ENCODE data around the gene TRAPPC3L. TPM values are rescaled to one million over a fixed set of nuclear protein-coding genes. Genes with fewer than 3 reads are reported as not detected.

The TRAPPC3L gene
- total and polyA plus RNA-seq, 9 of the 15 experiments (the other 6 are each of a cell fraction or from before 2014, with no cell fraction given): not detected

DNA sequence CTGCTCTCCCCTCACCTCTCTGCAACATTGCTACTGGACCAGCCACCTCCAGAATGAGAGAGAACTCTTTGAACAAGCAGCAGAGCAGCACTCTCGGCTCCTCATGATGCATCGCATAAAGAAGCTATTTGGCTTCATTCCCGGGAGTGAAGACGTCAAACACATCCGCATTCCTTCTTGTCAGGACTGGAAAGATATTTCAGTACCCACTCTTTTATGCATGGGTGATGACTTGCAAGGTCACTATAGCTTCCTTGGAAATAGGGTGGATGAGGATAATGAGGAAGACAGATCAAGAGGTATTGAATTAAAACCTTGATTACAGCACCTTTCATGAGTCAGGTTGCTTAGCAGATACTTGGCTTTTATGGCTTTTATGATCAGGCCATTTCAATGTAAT is 12.4 kb upstream of the TRAPPC3L start:
- H4K20me1 ChIP-seq (replicated peaks; ENCODE audit: control insufficient read depth, insufficient read depth, low read length): no peaks in the 10 kb centered on the region
- peaks cover 8 to 15% of the 10 kb centered on the region in 2 experiments; a peak in 4 of 5 replicates for H3K4me1 ChIP-seq (replicated peaks in 1 of 2; ENCODE audit: control insufficient read depth in 2 of 2, insufficient read depth in 2 of 2, low read length in 2 of 2)
- 4% methylated on average over 5 of the region's 5 CpGs for WGBS (ENCODE audit: insufficient coverage, low coverage, missing lambda C conversion rate)
- ChIA-PET POLR2A (interaction anchor here (1.0 kb wide), 1 partner anchor 15 kb away, joined by 3 read pairs; no protein-coding TSS in a partner anchor), CTCF (ENCODE audit: low intra/inter-chr PET ratio) (interaction anchor here (1.2 kb wide), 1 partner anchor 25 kb away, joined by 3 read pairs; no protein-coding TSS in a partner anchor)
- no peak overlapping the region for H3K4me3 ChIP-seq
- H3K9me3 ChIP-seq (replicated peaks; ENCODE audit: control insufficient read depth, insufficient read depth, low read depth, low read length): no peaks in the 10 kb centered on the region
- H3K79me2 ChIP-seq (ENCODE audit: control insufficient read depth, insufficient read depth, low read length): no peaks in the 10 kb centered on the region
- intact Hi-C loops (cut with micrococcal nuclease): no loop called here
- DNase-seq (ENCODE audit: extremely low read depth in 1 of 4, low spot score in 3 of 4): peak in 1 of 4 experiments; percentile 53
- no TSS peak for BruUV-seq (replicated peaks)
- no peak overlapping the region for H3K9ac ChIP-seq (ENCODE audit: insufficient read depth in 1 of 2, low read depth in 2 of 2, low read length in 2 of 2)
- H2AFZ ChIP-seq (ENCODE audit: low read depth, low read length): 0 out of 2 replicates have a peak overlapping the region, but pooled peaks have one; percentile 13
- H3K27ac ChIP-seq (ENCODE audit: extremely low read depth, low read depth, low read length): no peak overlapping the region
- H3K36me3 ChIP-seq (ENCODE audit: control insufficient read depth, insufficient read depth, low read length): no peaks in the 10 kb centered on the region
- H3K4me2 ChIP-seq (ENCODE audit: insufficient read depth, low read length): no peak overlapping the region
- no peaks in the 10 kb centered on the region; a peak in 1 of 5 replicates for H3K27me3 ChIP-seq (ENCODE audit: control insufficient read depth in 2 of 2, insufficient read depth in 2 of 2, low read length in 2 of 2)
- in situ Hi-C loops (cut with MboI): loop anchor here (10.0 kb wide), 1 partner anchor 273 kb away; no protein-coding TSS in a partner anchor
- no peak for ATAC-seq
- no peaks in the 10 kb centered on the region for H3K9me1 ChIP-seq (ENCODE audit: control insufficient read depth, insufficient read depth, low read length)
- FAIRE-seq: no peak
- TF ChIP-seq ZNF12 (CRISPR knock-in tag; IDR thresholded peaks at IDR 0.05): no peak
- no peak for TF ChIP-seq ZNF583 (CRISPR knock-in tag; IDR thresholded peaks at IDR 0.05)
- peak; percentile 29 for TF ChIP-seq MEIS2 (IDR thresholded peaks at IDR 0.05; ENCODE audit: partially characterized antibody)
- TF ChIP-seq CTBP1 (IDR thresholded peaks at IDR 0.05; ENCODE audit: borderline replicate concordance): peak; percentile 73
- TF ChIP-seq, protein P1, sequence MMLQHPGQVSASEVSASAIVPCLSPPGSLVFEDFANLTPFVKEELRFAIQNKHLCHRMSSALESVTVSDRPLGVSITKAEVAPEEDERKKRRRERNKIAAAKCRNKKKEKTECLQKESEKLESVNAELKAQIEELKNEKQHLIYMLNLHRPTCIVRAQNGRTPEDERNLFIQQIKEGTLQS (IDR thresholded peaks at IDR 0.05): no peak
- TF ChIP-seq, protein P1 (CRISPR knock-in tag; conservative IDR thresholded peaks at IDR 0.05): no peak
- TF ChIP-seq, protein P2, sequence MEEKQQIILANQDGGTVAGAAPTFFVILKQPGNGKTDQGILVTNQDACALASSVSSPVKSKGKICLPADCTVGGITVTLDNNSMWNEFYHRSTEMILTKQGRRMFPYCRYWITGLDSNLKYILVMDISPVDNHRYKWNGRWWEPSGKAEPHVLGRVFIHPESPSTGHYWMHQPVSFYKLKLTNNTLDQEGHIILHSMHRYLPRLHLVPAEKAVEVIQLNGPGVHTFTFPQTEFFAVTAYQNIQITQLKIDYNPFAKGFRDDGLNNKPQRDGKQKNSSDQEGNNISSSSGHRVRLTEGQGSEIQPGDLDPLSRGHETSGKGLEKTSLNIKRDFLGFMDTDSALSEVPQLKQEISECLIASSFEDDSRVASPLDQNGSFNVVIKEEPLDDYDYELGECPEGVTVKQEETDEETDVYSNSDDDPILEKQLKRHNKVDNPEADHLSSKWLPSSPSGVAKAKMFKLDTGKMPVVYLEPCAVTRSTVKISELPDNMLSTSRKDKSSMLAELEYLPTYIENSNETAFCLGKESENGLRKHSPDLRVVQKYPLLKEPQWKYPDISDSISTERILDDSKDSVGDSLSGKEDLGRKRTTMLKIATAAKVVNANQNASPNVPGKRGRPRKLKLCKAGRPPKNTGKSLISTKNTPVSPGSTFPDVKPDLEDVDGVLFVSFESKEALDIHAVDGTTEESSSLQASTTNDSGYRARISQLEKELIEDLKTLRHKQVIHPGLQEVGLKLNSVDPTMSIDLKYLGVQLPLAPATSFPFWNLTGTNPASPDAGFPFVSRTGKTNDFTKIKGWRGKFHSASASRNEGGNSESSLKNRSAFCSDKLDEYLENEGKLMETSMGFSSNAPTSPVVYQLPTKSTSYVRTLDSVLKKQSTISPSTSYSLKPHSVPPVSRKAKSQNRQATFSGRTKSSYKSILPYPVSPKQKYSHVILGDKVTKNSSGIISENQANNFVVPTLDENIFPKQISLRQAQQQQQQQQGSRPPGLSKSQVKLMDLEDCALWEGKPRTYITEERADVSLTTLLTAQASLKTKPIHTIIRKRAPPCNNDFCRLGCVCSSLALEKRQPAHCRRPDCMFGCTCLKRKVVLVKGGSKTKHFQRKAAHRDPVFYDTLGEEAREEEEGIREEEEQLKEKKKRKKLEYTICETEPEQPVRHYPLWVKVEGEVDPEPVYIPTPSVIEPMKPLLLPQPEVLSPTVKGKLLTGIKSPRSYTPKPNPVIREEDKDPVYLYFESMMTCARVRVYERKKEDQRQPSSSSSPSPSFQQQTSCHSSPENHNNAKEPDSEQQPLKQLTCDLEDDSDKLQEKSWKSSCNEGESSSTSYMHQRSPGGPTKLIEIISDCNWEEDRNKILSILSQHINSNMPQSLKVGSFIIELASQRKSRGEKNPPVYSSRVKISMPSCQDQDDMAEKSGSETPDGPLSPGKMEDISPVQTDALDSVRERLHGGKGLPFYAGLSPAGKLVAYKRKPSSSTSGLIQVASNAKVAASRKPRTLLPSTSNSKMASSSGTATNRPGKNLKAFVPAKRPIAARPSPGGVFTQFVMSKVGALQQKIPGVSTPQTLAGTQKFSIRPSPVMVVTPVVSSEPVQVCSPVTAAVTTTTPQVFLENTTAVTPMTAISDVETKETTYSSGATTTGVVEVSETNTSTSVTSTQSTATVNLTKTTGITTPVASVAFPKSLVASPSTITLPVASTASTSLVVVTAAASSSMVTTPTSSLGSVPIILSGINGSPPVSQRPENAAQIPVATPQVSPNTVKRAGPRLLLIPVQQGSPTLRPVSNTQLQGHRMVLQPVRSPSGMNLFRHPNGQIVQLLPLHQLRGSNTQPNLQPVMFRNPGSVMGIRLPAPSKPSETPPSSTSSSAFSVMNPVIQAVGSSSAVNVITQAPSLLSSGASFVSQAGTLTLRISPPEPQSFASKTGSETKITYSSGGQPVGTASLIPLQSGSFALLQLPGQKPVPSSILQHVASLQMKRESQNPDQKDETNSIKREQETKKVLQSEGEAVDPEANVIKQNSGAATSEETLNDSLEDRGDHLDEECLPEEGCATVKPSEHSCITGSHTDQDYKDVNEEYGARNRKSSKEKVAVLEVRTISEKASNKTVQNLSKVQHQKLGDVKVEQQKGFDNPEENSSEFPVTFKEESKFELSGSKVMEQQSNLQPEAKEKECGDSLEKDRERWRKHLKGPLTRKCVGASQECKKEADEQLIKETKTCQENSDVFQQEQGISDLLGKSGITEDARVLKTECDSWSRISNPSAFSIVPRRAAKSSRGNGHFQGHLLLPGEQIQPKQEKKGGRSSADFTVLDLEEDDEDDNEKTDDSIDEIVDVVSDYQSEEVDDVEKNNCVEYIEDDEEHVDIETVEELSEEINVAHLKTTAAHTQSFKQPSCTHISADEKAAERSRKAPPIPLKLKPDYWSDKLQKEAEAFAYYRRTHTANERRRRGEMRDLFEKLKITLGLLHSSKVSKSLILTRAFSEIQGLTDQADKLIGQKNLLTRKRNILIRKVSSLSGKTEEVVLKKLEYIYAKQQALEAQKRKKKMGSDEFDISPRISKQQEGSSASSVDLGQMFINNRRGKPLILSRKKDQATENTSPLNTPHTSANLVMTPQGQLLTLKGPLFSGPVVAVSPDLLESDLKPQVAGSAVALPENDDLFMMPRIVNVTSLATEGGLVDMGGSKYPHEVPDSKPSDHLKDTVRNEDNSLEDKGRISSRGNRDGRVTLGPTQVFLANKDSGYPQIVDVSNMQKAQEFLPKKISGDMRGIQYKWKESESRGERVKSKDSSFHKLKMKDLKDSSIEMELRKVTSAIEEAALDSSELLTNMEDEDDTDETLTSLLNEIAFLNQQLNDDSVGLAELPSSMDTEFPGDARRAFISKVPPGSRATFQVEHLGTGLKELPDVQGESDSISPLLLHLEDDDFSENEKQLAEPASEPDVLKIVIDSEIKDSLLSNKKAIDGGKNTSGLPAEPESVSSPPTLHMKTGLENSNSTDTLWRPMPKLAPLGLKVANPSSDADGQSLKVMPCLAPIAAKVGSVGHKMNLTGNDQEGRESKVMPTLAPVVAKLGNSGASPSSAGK (IDR thresholded peaks at IDR 0.05): no peak
- no peak for TF ChIP-seq TGIF2 (CRISPR knock-in tag; IDR thresholded peaks at IDR 0.05)
- TF ChIP-seq, protein P3, sequence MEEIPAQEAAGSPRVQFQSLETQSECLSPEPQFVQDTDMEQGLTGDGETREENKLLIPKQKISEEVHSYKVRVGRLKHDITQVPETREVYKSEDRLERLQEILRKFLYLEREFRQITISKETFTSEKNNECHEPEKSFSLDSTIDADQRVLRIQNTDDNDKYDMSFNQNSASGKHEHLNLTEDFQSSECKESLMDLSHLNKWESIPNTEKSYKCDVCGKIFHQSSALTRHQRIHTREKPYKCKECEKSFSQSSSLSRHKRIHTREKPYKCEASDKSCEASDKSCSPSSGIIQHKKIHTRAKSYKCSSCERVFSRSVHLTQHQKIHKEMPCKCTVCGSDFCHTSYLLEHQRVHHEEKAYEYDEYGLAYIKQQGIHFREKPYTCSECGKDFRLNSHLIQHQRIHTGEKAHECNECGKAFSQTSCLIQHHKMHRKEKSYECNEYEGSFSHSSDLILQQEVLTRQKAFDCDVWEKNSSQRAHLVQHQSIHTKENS (CRISPR knock-in tag; IDR thresholded peaks at IDR 0.05): no peak
